Measurements from ENCODE around the gene BLOC1S2.
A peak's percentile ranks its signal among the peaks of the same experiment; 100 is the strongest.
"Not testable (repeated sequence)": the region's sequence is repeated elsewhere in the genome, so short reads cannot be mapped to it uniquely, and the experiment has no call there.

The BLOC1S2 gene

GRCh38 chr10:100293066-100293465, 6.6 kb upstream of the BLOC1S2 start:
- no peak for TF ChIP-seq CTCF (IDR thresholded peaks at IDR 0.05; ENCODE audit: low read depth, low read length)
- no peak for DNase-seq (ENCODE audit: low read depth in 2 of 2)

GRCh38 chr10:100292300-100292699, 5.8 kb upstream of the BLOC1S2 start:
- not testable (repeated sequence) for H3K4me3 ChIP-seq (replicated peaks in 1 of 2; ENCODE audit: low read depth in 2 of 2, low read length in 2 of 2)

More at GRCh38 chr10:100293066-100293465, 6.6 kb upstream of the BLOC1S2 start:
- no peak overlapping the region for H3K4me3 ChIP-seq (replicated peaks in 1 of 2; ENCODE audit: low read depth in 2 of 2, low read length in 2 of 2)

DNA sequence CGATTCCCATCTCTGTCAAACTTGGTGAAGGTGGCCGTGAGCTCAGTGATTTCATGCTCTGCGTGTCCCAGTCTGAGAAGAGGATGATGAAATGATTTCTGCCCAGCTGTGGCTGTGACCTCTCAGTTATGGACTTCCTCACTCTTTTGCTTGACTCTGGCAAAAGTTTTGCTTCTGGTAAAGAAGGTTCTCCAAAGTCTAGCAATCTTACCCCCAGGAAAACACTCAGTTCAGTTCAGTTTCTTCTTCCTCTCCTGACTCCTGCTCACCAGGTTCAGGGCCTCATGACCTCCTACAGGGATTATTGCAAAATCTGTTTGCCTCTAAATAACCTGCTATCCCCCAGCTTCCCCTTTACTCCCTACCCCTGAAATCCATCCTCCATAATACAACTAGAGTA, 4.9 kb upstream of the BLOC1S2 start:
- peak in 1 of 2 donors; percentile 19 for DNase-seq (ENCODE audit: low read depth in 2 of 2)
- no peak for TF ChIP-seq CTCF (IDR thresholded peaks at IDR 0.05; ENCODE audit: low read depth, low read length)
- H3K4me3 ChIP-seq (replicated peaks in 1 of 2; ENCODE audit: low read depth in 2 of 2, low read length in 2 of 2): no peak overlapping the region

More at GRCh38 chr10:100292300-100292699, 5.8 kb upstream of the BLOC1S2 start:
- DNase-seq (ENCODE audit: low read depth in 2 of 2): peak; percentile 52 to 69

DNA sequence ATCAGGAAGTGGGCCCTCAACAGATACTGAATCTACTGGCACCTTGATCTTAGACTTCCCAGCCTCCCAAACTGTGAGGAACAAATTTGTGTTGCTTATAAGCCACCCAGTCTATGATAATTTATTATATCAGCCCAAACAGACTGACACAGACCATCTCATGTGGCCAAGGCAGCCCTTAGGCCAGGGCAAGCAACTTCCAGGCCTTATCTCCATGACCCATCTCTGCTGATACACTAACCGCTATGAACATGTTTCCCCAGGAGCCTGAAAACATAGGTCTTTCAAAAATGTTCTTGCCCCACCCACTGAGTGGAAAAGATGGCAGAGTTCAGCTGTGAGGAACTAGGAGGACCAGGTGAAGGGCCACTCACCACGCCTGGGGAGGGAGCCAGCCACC, 3.2 kb upstream of the BLOC1S2 start:
- DNase-seq (ENCODE audit: low read depth in 2 of 2): no peak
- TF ChIP-seq CTCF (IDR thresholded peaks at IDR 0.05; ENCODE audit: low read depth, low read length): no peak
- H3K4me3 ChIP-seq (replicated peaks in 1 of 2; ENCODE audit: low read depth in 2 of 2, low read length in 2 of 2): no peak overlapping the region

DNA sequence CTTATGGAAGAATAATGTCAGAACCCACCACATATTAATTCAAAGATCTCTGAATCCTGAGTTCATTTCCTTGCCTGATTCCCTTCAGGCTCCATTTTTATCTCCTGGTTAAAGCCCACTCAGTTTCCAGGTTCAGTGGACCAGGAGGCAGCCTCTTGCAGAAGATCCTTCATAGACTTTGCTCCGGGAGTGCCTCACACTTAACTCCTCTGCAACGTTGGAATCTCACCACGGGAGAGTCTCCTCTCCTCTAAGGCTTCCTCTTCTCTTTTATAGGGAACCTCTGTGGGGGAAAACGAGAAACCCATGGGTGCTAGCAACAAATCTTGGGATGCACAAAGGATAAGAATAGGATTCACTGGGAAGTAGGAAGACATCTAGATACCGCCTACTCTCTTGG, 1.7 kb upstream of the BLOC1S2 start:
- no peak overlapping the region for H3K4me3 ChIP-seq (replicated peaks in 1 of 2; ENCODE audit: low read depth in 2 of 2, low read length in 2 of 2)
- TF ChIP-seq CTCF (IDR thresholded peaks at IDR 0.05; ENCODE audit: low read depth, low read length): no peak
- no peak for DNase-seq (ENCODE audit: low read depth in 2 of 2)

DNA sequence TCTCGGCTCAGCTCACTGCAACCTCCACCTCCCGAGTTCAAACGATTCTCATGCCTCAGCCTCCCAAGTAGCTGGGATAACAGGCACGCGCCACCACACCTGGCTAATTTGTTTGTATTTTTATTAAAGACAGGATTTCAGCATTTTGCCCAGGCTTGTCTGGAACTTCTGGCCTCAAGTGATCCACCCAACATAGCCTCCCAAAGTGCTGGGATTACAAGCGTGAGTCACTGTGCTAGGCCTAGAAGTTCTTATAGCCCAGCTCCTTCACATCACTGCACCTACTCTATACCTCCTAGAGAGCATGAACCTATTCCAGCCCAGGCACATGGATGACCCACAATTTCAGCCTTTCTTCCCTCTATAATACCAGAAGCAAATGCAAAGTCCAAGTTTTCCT, 1.3 kb upstream of the BLOC1S2 start:
- DNase-seq (ENCODE audit: low read depth in 2 of 2): no peak
- TF ChIP-seq CTCF (IDR thresholded peaks at IDR 0.05; ENCODE audit: low read depth, low read length): no peak
- no peak overlapping the region for H3K4me3 ChIP-seq (replicated peaks in 1 of 2; ENCODE audit: low read depth in 2 of 2, low read length in 2 of 2)

GRCh38 chr10:100285326-100285725, 1.2 kb downstream of the BLOC1S2 start:
- DNase-seq (ENCODE audit: low read depth in 2 of 2): peak in 1 of 2 donors; percentile 22
- peak overlapping the region; percentile 91 to 95 for H3K4me3 ChIP-seq (replicated peaks in 1 of 2; ENCODE audit: low read depth in 2 of 2, low read length in 2 of 2)

GRCh38 chr10:100282907-100283306, 3.6 kb downstream of the BLOC1S2 start:
- no peak for DNase-seq (ENCODE audit: low read depth in 2 of 2)
- TF ChIP-seq CTCF (IDR thresholded peaks at IDR 0.05; ENCODE audit: low read depth, low read length): no peak
- no peak overlapping the region for H3K4me3 ChIP-seq (replicated peaks in 1 of 2; ENCODE audit: low read depth in 2 of 2, low read length in 2 of 2)

GRCh38 chr10:100276971-100277370, 9.5 kb downstream of the BLOC1S2 start:
- DNase-seq (ENCODE audit: low read depth in 2 of 2); H3K4me3 ChIP-seq (replicated peaks in 1 of 2; ENCODE audit: low read depth in 2 of 2, low read length in 2 of 2): not testable (repeated sequence)
